ENCODE measurements around the gene PEAK3.

The PEAK3 gene

GRCh38 chr19:2306281-2306806 lies 24.4 kb upstream of the PEAK3 start:
- no peak overlapping the region for H3K4me3 ChIP-seq (ENCODE audit: low read depth, low read length)
- no peak for TF ChIP-seq CTCF (IDR thresholded peaks at IDR 0.05; ENCODE audit: low read depth, low read length)

- no peak for TF ChIP-seq CTCF (IDR thresholded peaks at IDR 0.05; ENCODE audit: low read depth, low read length)
- no peak overlapping the region for H3K4me3 ChIP-seq (ENCODE audit: low read depth, low read length)
Measured at GRCh38 chr19:2305452-2306280, 23.7 kb upstream of the PEAK3 start.

- no peak for TF ChIP-seq CTCF (IDR thresholded peaks at IDR 0.05; ENCODE audit: low read depth, low read length)
- H3K4me3 ChIP-seq (ENCODE audit: low read depth, low read length) = no peak overlapping the region
Measured at GRCh38 chr19:2303211-2303798, 21.3 kb upstream of the PEAK3 start.

- no peak overlapping the region for H3K4me3 ChIP-seq (ENCODE audit: low read depth, low read length)
- TF ChIP-seq CTCF (IDR thresholded peaks at IDR 0.05; ENCODE audit: low read depth, low read length) = no peak
Measured at GRCh38 chr19:2302319-2303210, 20.6 kb upstream of the PEAK3 start.

GRCh38 chr19:2300533-2300932 lies 18.6 kb upstream of the PEAK3 start:
- no peak for TF ChIP-seq CTCF (IDR thresholded peaks at IDR 0.05; ENCODE audit: low read depth, low read length)
- no peak overlapping the region for H3K4me3 ChIP-seq (ENCODE audit: low read depth, low read length)

GRCh38 chr19:2296141-2296540 lies 14.2 kb upstream of the PEAK3 start:
- TF ChIP-seq CTCF (IDR thresholded peaks at IDR 0.05; ENCODE audit: low read depth, low read length) = no peak
- no peak overlapping the region for H3K4me3 ChIP-seq (ENCODE audit: low read depth, low read length)
